DND-41 (cell line): ENCODE data around the gene MTG2.

Experiments used
- CTCF ChIP-seq: IDR thresholded peaks from 2 replicates; pipeline ENCODE4 v1.5.1; 2012; ENCODE audit warnings: borderline replicate concordance, low read length, moderate library complexity, mild to moderate bottlenecking; ENCODE audit not compliant: poor library complexity, severe bottlenecking; ENCODE audit errors: extremely low read depth
- EZH2 ChIP-seq: IDR thresholded peaks from 3 replicates; pipeline ENCODE4 v1.6.1; 2012; ENCODE audit warnings: borderline replicate concordance, low read depth, mild to moderate bottlenecking, moderate library complexity, low read length, inconsistent platforms; ENCODE audit not compliant: severe bottlenecking

GRCh38 chr20:62231292-62231691 is 48.5 kb downstream of the MTG2 start:
- no peak for TF ChIP-seq CTCF
- TF ChIP-seq EZH2, result no peak
